ENCODE results near the gene PARD3.

PARD3 gene

GRCh38 chr10:34637418-34637911 is 177.6 kb downstream of the PARD3 start:
- POLR2A ChIA-PET, result no interaction called here
- TF ChIP-seq CTCF (IDR thresholded peaks at IDR 0.05; ENCODE audit: insufficient read depth, low read length, missing control alignments), result peak; percentile 93
- DNase-seq (ENCODE audit: low read depth, low spot score), result no peak
- H3K4me3 ChIP-seq (ENCODE audit: low read depth, low read length), result no peak overlapping the region
- CTCF ChIA-PET, result interaction anchor here (0.6 to 4.7 kb wide), 49 partner anchors 9 to 1444 kb away, joined by 3 to 69 read pairs (median 4); no protein-coding TSS in a partner anchor

- TF ChIP-seq CTCF (IDR thresholded peaks at IDR 0.05; ENCODE audit: insufficient read depth, low read length, missing control alignments), result no peak
- ChIA-PET CTCF (interaction anchor here (0.6 to 2.0 kb wide), 8 partner anchors 10 to 116 kb away, joined by 3 to 8 read pairs (median 4); no protein-coding TSS in a partner anchor), POLR2A (no interaction called here)
- no peak overlapping the region for H3K4me3 ChIP-seq (ENCODE audit: low read depth, low read length)
- DNase-seq (ENCODE audit: low read depth, low spot score), result no peak
Observed at GRCh38 chr10:34635111-34635510, 180.0 kb downstream of the PARD3 start.

GRCh38 chr10:34633374-34633773 is 181.7 kb downstream of the PARD3 start:
- H3K4me3 ChIP-seq (ENCODE audit: low read depth, low read length), result no peak overlapping the region
- no peak for TF ChIP-seq CTCF (IDR thresholded peaks at IDR 0.05; ENCODE audit: insufficient read depth, low read length, missing control alignments)
- DNase-seq (ENCODE audit: low read depth, low spot score), result no peak
- CTCF ChIA-PET, result interaction anchor here (0.6 to 2.0 kb wide), 5 partner anchors 21 to 1306 kb away, joined by 3 to 7 read pairs (median 3); no protein-coding TSS in a partner anchor
- POLR2A ChIA-PET, result no interaction called here

GRCh38 chr10:34629084-34629483 is 186.0 kb downstream of the PARD3 start:
- ChIA-PET CTCF (interaction anchor here (1.3 kb wide), 1 partner anchor 9 kb away, joined by 16 read pairs; no protein-coding TSS in a partner anchor), POLR2A (no interaction called here)
- TF ChIP-seq CTCF (IDR thresholded peaks at IDR 0.05; ENCODE audit: insufficient read depth, low read length, missing control alignments), result no peak
- no peak for DNase-seq (ENCODE audit: low read depth, low spot score)
- no peak overlapping the region for H3K4me3 ChIP-seq (ENCODE audit: low read depth, low read length)

GRCh38 chr10:34628174-34628796 is 186.8 kb downstream of the PARD3 start:
- DNase-seq (ENCODE audit: low read depth, low spot score), result no peak
- TF ChIP-seq CTCF (IDR thresholded peaks at IDR 0.05; ENCODE audit: insufficient read depth, low read length, missing control alignments), result no peak
- ChIA-PET POLR2A (no interaction called here), CTCF (interaction anchor here (1.3 kb wide), 1 partner anchor 10 kb away, joined by 16 read pairs; no protein-coding TSS in a partner anchor)
- H3K4me3 ChIP-seq (ENCODE audit: low read depth, low read length), result no peak overlapping the region

GRCh38 chr10:34627741-34628140 is 187.4 kb downstream of the PARD3 start:
- no peak for DNase-seq (ENCODE audit: low read depth, low spot score)
- ChIA-PET CTCF (interaction anchor here (1.2 to 1.3 kb wide), 2 partner anchors 10 kb away, joined by 7 to 16 read pairs; no protein-coding TSS in a partner anchor), POLR2A (no interaction called here)
- no peak for TF ChIP-seq CTCF (IDR thresholded peaks at IDR 0.05; ENCODE audit: insufficient read depth, low read length, missing control alignments)
- no peak overlapping the region for H3K4me3 ChIP-seq (ENCODE audit: low read depth, low read length)

Data from AG04449 (cell line).